Skeletal muscle tissue (tissue), 4 donors: ENCODE measurements around the gene PRR18. TPM values are rescaled to one million over a fixed set of nuclear protein-coding genes. Genes with fewer than 3 reads are reported as not detected.

Experiments used
- H3K27ac ChIP-seq: one replicate; pipeline ENCODE4 v1.7.0; 2013; ENCODE audit warnings: mild to moderate bottlenecking, low read depth, low read length, inconsistent platforms
- H3K27me3 ChIP-seq, 3 donors: one replicate each; pipeline ENCODE4 v1.7.0; 2013; ENCODE audit warnings: low read length in 3 of 3; ENCODE audit not compliant: control insufficient read depth in 3 of 3, insufficient read depth in 3 of 3
- H3K36me3 ChIP-seq, 3 donors: one replicate each; pipeline ENCODE4 v1.7.0; 2013; ENCODE audit warnings: low read length in 3 of 3; ENCODE audit not compliant: control insufficient read depth in 3 of 3, insufficient read depth in 3 of 3
- H3K4me1 ChIP-seq, 3 donors: one replicate each; pipeline ENCODE4 v1.7.0; 2013; ENCODE audit warnings: low read length in 3 of 3, mild to moderate bottlenecking in 3 of 3; ENCODE audit not compliant: control insufficient read depth in 3 of 3, insufficient read depth in 3 of 3
- H3K4me3 ChIP-seq, 3 donors: one replicate each; pipeline ENCODE4 v1.7.0; 2013; ENCODE audit warnings: low read length in 3 of 3
- H3K9ac ChIP-seq, 3 donors: one replicate each; pipeline ENCODE4 v1.7.0; 2013; ENCODE audit warnings: low read length in 3 of 3, mild to moderate bottlenecking in 3 of 3, moderate library complexity in 2 of 3, low read depth in 1 of 3
- H3K9me3 ChIP-seq, 3 donors: one replicate each; pipeline ENCODE4 v1.7.0; 2013; ENCODE audit warnings: low read length in 3 of 3; ENCODE audit not compliant: control insufficient read depth in 3 of 3
- total RNA-seq: library from RNA; depleted of rRNA; stranded (reverse); fragments of >200 nt; gene quantifications from one replicate; pipeline ENCODE4 v1.2.3, GENCODE V29; 2014
- donor health status: Osteomylitis.

PRR18 gene
- total RNA-seq, 1 donor from 2014 or later: 0.52 TPM

GRCh38 chr6:166335378-166336302 is 27.4 kb upstream of the PRR18 start:
- Histone ChIP-seq H3K27ac (no peak overlapping the region), H3K27me3 (no peaks in the 10 kb centered on the region), H3K4me3 (no peak overlapping the region), H3K9ac (no peak overlapping the region), H3K36me3 (peaks cover 10 to 12% (median 12%) of the 10 kb centered on the region in 3 donors), H3K9me3 (no peaks in the 10 kb centered on the region), H3K4me1 (peaks cover 0 to 34% (median 19%) of the 10 kb centered on the region in 3 donors)

GRCh38 chr6:166334878-166335277 is 26.7 kb upstream of the PRR18 start:
- Histone ChIP-seq H3K27ac (no peak overlapping the region), H3K9me3 (no peaks in the 10 kb centered on the region), H3K4me3 (no peak overlapping the region), H3K36me3 (peaks cover 8 to 12% (median 11%) of the 10 kb centered on the region in 3 donors), H3K4me1 (peaks cover 0 to 31% (median 22%) of the 10 kb centered on the region in 3 donors), H3K27me3 (no peaks in the 10 kb centered on the region), H3K9ac (no peak overlapping the region)

GRCh38 chr6:166333172-166333995 is 25.2 kb upstream of the PRR18 start:
- H3K36me3 ChIP-seq: peaks cover 13 to 20% (median 19%) of the 10 kb centered on the region in 3 donors
- no peak overlapping the region for H3K27ac ChIP-seq
- H3K4me3 ChIP-seq: no peak overlapping the region
- H3K27me3 ChIP-seq: no peaks in the 10 kb centered on the region
- peak overlapping the region in 1 of 3 donors; percentile 16 for H3K9ac ChIP-seq
- H3K4me1 ChIP-seq: peaks cover 0 to 24% (median 18%) of the 10 kb centered on the region in 3 donors
- no peaks in the 10 kb centered on the region for H3K9me3 ChIP-seq

GRCh38 chr6:166331503-166332415 is 23.6 kb upstream of the PRR18 start:
- Histone ChIP-seq H3K4me1 (peaks cover 0 to 15% (median 14%) of the 10 kb centered on the region in 3 donors), H3K4me3 (no peak overlapping the region), H3K36me3 (peaks cover 13 to 21% (median 15%) of the 10 kb centered on the region in 3 donors), H3K9ac (no peak overlapping the region), H3K27me3 (no peaks in the 10 kb centered on the region), H3K27ac (no peak overlapping the region), H3K9me3 (no peaks in the 10 kb centered on the region)

- H3K36me3 ChIP-seq: peaks cover 18 to 28% (median 21%) of the 10 kb centered on the region in 3 donors
- peaks cover 0 to 11% (median 10%) of the 10 kb centered on the region in 3 donors for H3K4me1 ChIP-seq
- no peak overlapping the region for H3K27ac ChIP-seq
These were observed 22.4 kb upstream of the PRR18 start for GRCh38 chr6:166330612-166331011.

GRCh38 chr6:166325383-166326042 is 17.3 kb upstream of the PRR18 start:
- Histone ChIP-seq H3K27me3 (no peaks in the 10 kb centered on the region), H3K4me3 (no peak overlapping the region), H3K4me1 (peaks cover 0 to 1% (median 1%) of the 10 kb centered on the region in 3 donors), H3K9me3 (no peaks in the 10 kb centered on the region), H3K9ac (no peak overlapping the region), H3K27ac (no peak overlapping the region), H3K36me3 (peaks cover 22 to 51% (median 38%) of the 10 kb centered on the region in 3 donors)

More at GRCh38 chr6:166330612-166331011, 22.4 kb upstream of the PRR18 start:
- Histone ChIP-seq H3K4me3 (no peak overlapping the region), H3K27me3 (no peaks in the 10 kb centered on the region), H3K9ac (no peak overlapping the region), H3K9me3 (no peaks in the 10 kb centered on the region)

GRCh38 chr6:166323395-166323794 is 15.2 kb upstream of the PRR18 start:
- peaks cover 17 to 44% (median 42%) of the 10 kb centered on the region in 3 donors for H3K36me3 ChIP-seq
- peaks cover 0 to 2% (median 0%) of the 10 kb centered on the region in 3 donors for H3K4me1 ChIP-seq
- H3K27me3 ChIP-seq: no peaks in the 10 kb centered on the region
- H3K9me3 ChIP-seq: no peaks in the 10 kb centered on the region
- no peak overlapping the region for H3K27ac ChIP-seq
- H3K9ac ChIP-seq: no peak overlapping the region
- no peak overlapping the region for H3K4me3 ChIP-seq

- H3K36me3 ChIP-seq: peaks cover 5 to 21% (median 13%) of the 10 kb centered on the region in 3 donors
- peaks cover 0 to 2% (median 0%) of the 10 kb centered on the region in 3 donors for H3K4me1 ChIP-seq
- no peaks in the 10 kb centered on the region for H3K27me3 ChIP-seq
- no peak overlapping the region for H3K4me3 ChIP-seq
- no peak overlapping the region for H3K9ac ChIP-seq
- H3K9me3 ChIP-seq: no peaks in the 10 kb centered on the region
- H3K27ac ChIP-seq: no peak overlapping the region
These were observed 10.7 kb upstream of the PRR18 start for GRCh38 chr6:166318649-166319600.
